Left kidney (tissue), 2 donors: ENCODE results near the gene KCNJ18. TPM values are rescaled to one million over a fixed set of nuclear protein-coding genes. Genes with fewer than 3 reads are reported as not detected.
"Not testable (repeated sequence)": the region's sequence is repeated elsewhere in the genome, so short reads cannot be mapped to it uniquely, and the experiment has no call there.

Experiments used
- DNase-seq: peaks from one replicate; pipeline ENCODE4 v3.0.0-alpha.2; 2013
- polyA plus RNA-seq: library from polyadenylated mRNA; unstranded; fragments of 120-200 nt; gene quantifications from one replicate; pipeline ENCODE4 v1.2.1, GENCODE V29; 2013; ENCODE audit not compliant: insufficient read length

The KCNJ18 gene
- polyA plus RNA-seq, 1 donor, result not detected

DNA sequence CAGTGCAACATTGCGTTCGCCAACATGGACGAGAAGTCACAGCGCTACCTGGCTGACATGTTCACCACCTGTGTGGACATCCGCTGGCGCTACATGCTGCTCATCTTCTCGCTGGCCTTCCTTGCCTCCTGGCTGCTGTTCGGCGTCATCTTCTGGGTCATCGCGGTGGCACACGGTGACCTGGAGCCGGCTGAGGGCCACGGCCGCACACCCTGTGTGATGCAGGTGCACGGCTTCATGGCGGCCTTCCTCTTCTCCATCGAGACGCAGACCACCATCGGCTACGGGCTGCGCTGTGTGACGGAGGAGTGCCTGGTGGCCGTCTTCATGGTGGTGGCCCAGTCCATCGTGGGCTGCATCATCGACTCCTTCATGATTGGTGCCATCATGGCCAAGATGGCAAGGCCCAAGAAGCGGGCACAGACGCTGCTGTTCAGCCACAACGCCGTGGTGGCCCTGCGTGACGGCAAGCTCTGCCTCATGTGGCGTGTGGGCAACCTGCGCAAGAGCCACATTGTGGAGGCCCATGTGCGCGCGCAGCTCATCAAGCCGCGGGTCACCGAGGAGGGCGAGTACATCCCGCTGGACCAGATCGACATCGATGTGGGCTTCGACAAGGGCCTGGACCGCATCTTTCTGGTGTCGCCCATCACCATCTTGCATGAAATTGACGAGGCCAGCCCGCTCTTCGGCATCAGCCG lies 10.8 kb downstream of the KCNJ18 start:
- DNase-seq, result not testable (repeated sequence)

DNA sequence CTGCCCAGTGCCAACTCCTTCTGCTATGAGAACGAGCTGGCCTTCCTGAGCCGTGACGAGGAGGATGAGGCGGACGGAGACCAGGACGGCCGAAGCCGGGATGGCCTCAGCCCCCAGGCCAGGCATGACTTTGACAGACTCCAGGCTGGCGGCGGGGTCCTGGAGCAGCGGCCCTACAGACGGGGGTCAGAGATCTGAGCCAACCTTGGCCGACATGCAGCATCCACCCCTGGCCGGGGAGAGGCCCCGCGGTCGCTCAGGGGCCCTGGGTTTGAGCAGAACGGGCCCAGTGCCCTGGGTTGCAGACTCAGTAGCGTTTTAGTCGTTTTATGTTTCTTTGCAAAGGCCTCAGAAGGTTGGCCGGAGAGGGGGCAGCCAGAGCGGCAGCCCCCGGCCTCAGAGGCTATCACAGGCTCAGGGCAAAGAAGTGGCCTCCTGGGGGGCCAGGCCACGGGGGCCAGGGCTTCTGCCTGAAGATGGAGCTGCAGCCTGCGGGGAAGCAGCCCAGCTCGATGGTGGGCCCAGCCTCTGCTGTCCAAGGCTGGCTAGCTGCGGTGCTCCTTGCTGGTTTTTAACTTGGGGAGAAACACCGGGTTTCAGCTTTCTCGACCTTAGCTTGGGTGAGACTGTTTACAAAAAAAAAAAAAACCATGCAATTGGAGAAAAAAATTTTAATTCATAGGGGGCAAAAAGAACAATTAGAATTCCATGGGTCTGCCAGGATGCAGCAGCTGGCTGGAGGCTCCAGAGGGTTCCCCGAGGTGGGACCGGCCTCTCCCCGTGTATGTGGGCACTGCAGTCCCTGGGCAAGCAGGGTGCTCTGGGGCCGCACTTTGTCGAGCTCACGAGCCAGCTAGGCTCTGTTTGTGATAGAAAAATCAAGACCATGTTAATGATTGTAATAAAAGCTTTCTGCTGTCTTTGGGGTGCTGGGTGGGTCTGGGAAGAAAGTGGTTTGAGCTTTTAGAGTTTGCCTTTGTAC lies 11.9 kb downstream of the KCNJ18 start:
- DNase-seq, result not testable (repeated sequence)

DNA sequence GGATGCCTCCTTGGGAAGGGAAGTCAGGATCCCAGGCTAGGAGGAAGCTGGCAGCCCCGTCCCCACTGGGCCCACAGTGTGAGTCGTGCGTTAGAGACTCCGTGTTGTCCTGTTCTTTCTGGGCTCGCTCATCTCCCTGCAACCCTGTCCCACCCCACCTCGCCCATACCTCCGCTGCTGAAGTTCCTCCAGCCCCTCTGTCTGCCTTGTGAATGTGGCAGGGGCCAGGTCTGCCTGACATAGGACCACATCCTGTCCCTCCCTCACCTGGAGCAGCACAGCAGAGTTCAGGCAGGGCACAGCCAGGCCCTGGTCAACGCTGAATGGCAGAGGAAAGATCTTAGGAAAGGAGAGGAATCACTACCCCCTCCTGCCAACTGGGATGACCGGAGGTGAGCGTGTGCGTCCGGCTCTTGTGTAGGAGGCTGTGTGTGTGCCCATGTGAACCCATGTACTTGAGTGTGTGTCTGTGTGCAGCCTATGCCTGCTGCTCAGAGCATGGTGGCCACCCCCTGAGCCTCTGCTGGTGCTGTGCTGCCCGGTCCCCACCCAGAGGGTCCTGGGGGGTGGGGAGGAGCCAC lies 12.8 kb downstream of the KCNJ18 start:
- DNase-seq, result no peak

DNA sequence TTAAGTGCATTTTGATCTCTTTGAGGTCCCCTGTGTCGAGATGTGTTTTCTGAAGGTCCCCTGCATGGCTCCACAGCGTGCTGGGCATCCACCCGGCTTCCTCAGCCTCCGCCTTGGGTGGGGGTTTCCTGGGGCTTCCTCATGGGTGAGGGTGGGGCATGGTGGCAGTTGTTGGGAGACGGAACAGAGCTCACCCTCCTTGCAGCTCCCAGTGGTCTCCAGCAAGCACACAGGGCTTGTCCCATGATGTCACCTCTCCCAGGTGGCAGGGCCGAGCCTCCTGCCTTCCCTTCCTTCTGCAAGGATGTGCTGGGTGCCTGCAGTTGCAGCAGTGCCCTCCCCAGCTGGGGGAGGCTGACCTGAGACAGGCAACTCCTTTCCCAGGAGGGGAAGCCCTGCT lies 13.4 kb downstream of the KCNJ18 start:
- DNase-seq, result not testable (repeated sequence)

DNA sequence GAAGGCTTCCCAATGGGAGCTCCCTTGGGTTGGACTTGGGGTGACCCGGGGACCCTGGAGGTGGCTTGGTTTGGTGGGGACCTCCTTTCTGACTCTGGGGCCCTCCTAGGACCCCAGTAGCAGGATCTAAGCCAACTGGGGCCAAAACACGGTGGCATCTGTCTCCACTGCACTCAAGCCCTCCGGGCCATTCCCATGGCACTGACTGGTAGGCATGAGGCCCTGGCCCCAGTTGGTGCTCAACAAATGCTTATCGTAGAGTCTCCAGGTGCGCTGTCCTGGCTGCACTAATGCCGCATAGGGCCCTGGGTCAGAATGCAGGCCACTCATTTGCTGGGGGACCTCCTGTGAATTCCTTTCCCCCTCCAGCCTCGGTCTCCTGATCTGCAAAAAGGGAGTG lies 14.2 kb downstream of the KCNJ18 start:
- DNase-seq, result not testable (repeated sequence)

DNA sequence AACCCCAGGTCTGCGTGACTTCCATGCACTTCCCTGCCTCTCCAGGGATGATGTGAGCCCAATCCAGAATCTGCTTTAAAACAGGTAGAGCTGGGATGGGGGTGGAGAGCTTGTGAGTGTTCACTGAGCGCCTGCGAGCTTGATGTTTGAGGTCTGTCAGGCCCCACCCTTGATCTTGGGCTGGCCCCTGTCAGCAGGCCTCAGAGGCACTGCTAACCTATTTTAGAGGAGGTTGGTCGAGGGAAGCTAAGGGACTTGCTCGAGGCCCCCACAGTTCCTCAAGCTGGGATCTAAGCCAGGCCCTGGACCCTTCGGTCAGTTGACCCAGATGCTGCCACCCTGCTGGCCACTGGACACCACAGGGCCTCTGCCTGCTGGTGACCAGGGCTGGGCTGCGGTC lies 14.8 kb downstream of the KCNJ18 start:
- DNase-seq, result not testable (repeated sequence)

DNA sequence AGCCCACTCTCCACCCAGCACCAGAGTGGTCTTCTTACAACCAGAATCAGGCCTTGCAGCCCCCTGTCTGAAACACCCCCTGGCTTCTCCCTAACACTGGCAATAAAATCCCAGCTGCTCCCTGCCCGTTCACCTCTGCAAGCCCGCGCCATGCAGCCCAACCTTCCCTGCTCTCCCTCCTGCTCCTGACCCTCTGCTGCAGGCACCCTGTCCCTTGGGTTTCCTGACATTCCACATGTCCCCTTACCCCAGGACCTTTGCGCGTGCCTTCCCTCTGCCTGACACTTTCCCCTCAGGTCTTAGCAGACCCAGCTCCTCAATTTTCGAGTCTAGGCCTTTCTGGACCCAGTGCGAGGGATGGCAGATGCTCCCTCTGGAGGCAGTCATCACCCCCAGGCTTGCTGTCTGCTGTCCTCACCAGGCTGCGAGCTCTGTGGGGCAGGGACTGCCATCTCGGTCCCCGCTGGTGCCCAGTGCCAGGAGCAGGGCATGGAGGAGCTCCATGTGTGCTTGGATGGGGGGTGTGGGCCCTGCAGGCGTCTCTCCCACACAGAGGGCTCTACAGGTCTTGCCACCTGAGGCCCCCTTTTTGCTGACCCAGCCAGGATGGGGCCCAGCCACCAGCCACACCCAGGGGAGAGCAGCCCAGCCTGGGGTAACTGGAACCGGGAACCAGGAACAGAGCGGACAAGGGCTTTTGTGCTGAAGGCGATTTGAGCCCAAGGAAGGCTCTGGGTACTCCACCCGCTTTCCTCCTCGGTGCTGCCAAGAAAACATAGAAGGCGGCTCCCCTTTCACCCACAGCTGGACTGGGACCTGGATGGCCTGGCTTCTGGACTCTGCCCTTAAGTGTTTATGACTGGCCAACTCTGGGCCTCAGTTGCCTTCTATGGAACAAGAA lies 15.6 kb downstream of the KCNJ18 start:
- not testable (repeated sequence) for DNase-seq

DNA sequence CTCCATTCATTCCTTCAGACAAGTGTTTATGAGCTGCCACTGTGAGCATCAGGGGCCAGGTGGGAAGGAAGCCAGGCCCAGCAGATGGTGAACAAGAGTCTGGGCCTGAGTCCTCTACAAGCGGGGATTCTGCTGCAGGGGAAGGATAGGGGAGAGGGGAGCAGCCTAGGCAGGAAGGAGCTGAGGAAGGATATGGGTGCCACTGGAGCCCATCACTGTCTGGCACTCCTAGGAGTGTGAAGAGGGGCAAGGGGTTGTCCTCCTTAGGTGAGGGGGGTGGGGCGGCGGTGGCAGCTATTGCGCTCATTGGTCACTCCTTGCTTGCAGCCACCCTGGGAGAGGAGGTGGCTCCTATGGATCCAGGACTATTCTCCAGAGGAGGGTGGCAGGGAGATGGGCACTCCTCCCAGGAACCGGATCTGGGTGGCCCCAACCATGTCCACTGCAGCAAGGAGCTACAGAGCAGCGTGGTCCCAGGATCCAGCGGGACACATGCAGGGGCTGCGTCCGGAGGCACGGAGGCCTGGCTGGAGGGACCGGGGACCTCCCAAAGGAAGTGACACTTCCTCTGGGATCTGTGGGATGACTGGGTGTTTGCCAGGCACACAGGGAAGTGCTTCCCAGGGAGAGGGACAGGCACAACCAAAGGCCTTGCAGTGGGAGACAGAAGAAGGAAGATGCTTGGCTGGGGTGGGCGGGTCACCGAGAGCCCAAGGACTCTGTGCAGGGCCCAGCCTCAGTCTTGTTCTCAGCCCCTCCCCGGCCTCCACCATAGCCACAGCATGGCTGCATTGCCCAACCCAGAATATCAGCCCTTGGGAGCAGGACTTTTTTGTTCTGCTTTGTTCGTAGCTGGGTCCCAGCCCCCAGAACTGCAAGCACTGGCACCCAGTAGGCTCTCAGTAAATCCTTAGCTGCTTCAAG lies 16.6 kb downstream of the KCNJ18 start:
- not testable (repeated sequence) for DNase-seq

DNA sequence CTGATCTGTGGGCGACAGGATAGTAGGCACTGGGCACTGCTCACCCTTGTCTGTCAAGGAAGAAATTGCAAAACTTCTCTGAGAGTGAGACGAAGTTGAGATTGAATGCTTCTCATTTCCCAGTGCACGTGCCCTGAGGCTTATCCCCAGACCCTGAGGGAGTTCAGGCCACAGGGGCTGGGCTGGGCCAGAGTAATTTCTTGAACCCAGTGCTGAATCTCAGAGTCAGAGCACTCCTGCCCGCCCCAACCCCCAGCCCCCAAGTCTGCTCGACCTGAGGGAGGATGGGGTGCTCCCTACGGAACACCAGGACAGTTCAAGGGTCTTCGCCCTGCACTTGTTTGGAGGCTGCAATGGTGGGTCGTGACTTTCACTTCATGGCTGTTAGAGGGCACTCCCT lies 17.7 kb downstream of the KCNJ18 start:
- not testable (repeated sequence) for DNase-seq

DNA sequence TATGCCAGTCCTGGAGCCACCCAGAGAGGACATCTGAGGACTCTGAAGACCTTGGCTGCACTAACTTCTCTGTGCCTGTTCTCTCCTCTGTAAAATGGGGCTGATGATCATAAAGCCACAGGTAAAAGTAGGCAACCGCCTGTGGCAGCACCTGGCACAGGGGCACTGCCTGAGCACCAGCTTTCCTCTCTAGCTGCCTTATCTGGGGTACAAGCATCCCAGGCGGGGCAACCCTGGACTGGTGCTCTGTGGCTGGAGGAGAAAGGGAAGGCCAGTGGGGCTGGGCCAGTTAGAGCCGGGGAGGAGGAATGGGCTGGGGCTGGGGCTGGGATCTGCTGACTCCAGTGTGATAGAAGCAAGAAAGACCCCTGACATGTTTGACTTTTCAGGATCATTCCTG lies 18.2 kb downstream of the KCNJ18 start:
- DNase-seq, result not testable (repeated sequence)

DNA sequence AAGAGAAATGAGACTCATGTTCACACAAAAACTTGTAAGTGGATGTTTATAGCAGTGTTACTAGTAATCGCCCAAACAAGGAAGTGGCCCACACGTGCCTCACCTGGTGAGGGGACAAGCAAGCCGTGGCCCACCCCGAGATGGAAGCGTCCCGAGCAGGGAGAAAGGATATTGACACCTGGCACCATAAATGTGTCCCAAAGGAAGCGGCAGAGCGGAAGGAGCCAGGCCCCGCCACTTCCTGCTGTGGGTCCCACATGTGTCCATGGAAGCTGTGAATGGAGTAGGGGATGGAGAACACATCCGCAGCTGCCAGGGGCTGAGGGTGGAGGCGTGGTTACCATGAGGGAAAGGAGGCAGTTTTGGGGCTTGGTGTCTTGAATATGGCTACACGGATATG lies 18.9 kb downstream of the KCNJ18 start:
- DNase-seq, result no peak

DNA sequence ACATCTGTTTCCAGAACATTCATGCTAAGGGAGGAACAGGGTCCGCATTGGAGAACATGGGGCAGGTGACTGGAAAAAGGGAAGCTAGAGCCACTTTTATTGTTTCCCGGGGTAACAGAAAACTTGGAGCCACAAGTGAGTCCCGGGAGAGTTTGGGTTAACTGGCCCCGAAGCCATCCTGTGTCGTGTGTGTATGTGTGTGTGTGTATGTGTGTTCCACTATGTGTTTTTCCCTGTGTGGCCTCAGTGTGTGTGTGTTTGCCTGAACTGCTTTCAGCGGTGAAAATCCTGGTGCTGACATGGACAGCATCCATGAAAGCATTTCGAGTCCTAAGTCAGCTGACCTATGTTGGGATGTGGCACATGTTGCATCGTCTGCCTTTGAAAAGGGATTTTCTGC lies 20.7 kb downstream of the KCNJ18 start:
- not testable (repeated sequence) for DNase-seq

DNA sequence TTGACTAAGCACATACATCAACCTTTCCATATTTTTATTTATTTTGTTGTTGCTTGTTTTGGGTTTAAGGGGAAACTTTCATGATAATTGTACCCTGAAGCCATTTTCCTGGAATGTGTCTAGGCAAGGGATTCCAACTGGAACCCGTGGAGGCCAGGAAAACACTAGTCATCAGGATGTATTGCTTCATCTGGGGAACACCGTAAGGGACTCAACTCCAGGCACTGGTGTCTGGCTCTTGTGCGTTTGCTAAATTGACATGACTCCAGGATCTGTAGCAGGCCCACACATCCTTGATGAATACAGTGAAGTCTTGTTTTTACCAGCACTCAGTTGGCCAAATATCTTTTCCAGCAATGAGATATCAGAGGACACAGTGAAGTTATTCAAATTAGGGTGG lies 21.3 kb downstream of the KCNJ18 start:
- not testable (repeated sequence) for DNase-seq

DNA sequence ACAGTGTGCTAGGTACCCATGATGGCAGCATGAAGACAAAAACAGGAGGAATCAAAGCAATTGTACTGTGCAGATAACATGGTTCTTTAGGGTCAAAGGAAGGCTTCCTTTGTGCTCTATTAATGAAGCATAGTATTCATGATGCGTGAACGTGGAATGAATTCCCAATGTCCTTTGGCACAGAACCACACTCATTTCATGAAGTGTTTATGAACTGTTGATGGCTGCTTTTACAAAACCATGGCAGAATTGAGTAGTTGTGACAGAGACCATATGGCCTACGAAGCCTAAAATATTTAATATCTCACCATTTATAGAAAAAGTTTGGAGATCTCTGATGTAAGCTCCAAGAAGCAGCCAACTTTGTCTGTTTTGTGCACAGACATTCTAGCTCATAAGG lies 22.4 kb downstream of the KCNJ18 start:
- not testable (repeated sequence) for DNase-seq

DNA sequence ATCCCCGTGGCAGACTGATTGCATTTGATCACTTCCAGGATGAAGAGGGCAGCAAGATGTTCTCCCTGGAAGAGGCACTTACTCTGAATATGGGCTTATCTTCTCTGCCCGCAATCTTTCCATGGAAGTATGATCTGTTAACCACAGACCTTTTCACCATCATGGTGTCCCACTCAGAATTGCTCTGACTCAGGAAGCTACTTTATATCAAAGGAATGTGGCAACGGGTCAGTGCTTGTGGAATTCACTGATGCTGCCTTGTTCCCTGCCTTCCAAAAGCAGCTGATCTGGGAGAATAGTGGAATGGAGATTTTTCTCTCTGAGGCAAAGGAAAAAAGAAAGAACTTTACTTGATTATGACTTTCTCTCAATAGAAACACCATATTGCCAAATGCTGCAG lies 23.6 kb downstream of the KCNJ18 start:
- not testable (repeated sequence) for DNase-seq

DNA sequence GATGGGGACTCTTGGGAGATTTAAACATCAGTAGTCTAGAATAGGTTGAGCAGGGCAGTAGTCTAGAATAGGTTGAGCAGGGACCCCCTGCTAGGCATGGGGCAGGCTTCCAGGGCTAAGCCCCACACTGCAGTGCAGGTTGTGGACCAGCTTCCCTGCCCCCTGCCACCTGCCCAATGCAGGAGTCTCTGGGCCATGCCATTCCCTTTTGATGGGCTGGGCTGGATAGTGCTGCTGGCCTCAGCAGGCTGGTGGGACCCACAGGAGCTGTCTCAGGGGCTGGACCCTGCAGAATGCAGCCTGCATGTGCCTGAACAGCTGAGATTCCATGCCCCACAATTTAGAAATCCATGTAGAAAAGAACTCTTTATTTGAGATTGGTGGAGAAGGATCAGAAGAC lies 26.6 kb downstream of the KCNJ18 start:
- not testable (repeated sequence) for DNase-seq

DNA sequence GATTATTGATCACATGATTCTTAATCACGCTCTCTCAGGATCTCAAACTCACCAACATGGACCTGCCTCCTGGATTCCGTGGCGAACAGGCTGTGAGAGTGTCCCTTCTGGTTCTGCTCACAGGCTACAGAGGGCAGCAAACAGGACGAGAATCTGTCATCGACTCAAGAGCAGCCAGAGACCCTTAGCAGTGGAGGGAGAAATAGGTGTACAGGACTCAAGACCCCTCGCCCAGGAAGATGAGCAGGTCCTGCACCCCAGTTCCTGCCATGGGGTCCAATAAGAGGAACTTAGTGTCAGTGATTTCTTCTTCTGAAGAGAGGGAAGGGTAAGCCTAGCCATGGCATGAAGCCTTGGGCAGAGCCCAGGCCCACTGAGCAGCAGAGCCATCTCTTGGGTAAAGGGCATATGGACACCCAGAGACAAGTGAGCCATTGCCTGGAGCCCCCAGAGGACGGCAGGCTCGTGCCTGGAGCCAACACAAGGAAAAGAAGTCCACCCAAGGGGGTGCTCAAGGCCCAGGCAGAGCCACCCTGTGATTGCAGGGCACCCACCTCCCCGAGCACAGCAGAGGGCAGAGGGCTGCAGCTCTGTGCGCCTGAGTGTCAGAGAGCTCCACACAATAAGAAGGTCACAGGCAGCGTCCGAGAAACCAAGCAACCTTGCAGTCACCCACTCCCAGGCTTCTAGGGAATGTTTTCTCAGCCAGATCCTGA lies 27.3 kb downstream of the KCNJ18 start:
- DNase-seq, result not testable (repeated sequence)

DNA sequence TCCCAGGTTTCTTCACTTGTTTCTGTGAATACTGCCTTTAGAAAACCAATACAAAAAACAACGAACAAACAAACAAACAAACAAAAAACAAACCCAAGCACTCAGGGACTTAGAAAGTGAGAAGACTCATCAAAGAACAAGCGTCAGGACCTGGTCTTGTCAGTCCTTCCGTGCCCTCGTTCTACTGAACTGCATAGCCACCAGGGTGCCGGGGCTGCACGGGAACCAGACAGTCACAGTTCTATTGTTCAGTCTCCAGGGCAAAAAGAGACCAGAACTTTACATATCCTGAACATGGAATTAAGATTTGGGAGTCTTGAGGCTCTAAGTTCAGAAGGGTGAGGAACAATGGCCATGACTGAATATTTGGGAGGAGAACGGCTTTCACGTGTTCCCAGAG lies 28.2 kb downstream of the KCNJ18 start:
- not testable (repeated sequence) for DNase-seq

DNA sequence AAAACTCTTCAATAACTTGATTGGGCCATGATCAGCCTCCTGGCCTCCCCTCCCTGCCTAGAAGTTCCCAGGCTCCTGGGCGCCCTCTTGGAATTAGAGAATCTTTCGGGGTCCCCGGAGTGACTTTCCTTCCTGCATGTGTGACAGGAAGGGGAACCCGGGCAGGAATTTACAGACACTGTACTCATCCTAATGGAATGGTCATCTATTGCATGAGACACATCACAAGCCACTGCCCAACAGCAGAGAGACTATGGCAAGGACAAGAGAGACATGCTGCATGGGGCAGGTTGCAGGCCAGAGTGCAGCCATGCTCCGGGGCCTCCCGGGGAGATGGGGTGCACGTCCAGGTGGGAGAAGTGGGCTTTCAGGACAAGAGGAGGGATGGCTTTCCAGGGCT lies 29.9 kb downstream of the KCNJ18 start:
- DNase-seq, result not testable (repeated sequence)
